ENCODE results near the gene CEP152. TPM values are rescaled to one million over a fixed set of nuclear protein-coding genes. Genes with fewer than 3 reads are reported as not detected.

CEP152 gene
- total RNA-seq, 1 donor from 2014 or later = 8.0 TPM

DNA sequence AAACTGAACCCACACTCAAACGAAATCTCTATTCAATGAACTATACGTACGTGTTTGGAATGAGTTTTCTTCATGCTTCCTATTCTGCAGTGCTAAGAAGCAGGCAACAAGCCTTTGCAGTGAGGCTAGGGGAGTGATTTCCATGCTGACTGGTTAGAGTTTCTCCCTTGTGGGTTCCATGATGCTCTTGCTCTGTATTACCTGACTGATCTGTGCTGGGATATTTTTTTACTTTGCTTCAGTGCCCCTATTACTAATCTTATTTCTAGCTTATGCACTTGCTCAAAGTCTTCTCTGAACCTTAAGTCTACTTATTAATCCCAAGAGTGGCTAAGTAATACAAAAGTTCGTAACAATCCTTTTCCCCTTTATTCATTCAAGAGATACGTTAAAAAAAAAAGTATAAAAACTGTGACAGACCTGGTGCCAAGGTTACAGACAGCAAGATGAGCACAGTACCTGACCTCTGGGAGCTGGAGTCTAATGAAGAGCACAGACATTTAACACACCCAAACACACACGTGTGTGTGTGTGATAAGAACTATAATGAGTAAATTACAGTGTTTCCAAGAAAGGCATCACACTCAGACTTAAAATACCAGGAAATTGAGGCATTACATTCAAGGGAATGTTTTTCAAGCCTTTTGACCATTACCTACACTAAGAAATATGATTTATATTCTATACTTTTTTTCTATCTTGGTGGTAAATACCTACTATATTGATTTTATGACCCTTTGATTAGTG, 114.9 kb downstream of the CEP152 start:
- no peak overlapping the region for H3K27ac Mint-ChIP-seq (ENCODE audit: unreplicated experiment)
- H3K4me3 Mint-ChIP-seq (ENCODE audit: unreplicated experiment) = no peak overlapping the region
- no peaks in the 10 kb centered on the region for H3K36me3 Mint-ChIP-seq (ENCODE audit: unreplicated experiment)
- no peaks in the 10 kb centered on the region for H3K4me1 Mint-ChIP-seq (ENCODE audit: low read depth, unreplicated experiment)
- no peak for DNase-seq
- H3K27me3 Mint-ChIP-seq (ENCODE audit: unreplicated experiment) = no peaks in the 10 kb centered on the region
- H3K9me3 Mint-ChIP-seq (ENCODE audit: unreplicated experiment) = no peaks in the 10 kb centered on the region
- no peak for TF ChIP-seq CTCF (IDR thresholded peaks at IDR 0.05; ENCODE audit: partially characterized antibody, unreplicated experiment)

DNA sequence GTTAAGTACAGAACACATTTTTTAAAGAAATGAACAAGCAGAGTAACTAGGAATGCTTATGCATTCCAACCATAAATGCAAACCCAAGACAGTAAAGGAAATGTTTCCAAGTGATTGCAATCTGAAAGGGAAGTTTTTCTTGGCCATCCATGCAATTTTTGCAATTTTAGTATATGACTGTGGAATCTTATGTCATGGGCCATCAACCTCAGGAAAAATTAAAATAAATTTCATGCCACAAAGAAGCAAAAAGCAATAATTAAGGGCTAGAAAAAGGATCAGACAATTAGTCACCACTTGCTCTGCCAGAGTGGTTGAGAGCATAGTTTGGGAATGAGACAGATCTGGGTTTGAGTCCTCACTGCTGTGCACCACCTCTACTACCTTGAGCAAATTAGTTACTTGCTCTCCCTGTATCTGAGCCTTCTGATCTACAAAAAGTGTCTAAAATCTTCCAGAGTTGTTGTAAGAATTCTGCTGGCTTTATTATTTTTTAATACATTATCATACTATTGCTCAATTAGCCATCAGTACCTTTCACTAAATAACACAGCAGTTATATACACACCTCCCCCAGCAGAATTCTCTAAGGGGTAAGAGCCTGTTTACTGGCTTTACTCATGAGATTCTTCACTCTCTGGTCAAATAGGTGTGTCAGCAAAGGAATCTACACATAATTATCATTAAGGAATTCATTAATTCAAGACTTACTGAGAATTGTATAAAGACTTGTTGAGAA, 115.6 kb downstream of the CEP152 start:
- H3K4me3 Mint-ChIP-seq (ENCODE audit: unreplicated experiment) = no peak overlapping the region
- no peaks in the 10 kb centered on the region for H3K36me3 Mint-ChIP-seq (ENCODE audit: unreplicated experiment)
- H3K4me1 Mint-ChIP-seq (ENCODE audit: low read depth, unreplicated experiment) = no peaks in the 10 kb centered on the region
- no peak for DNase-seq
- H3K9me3 Mint-ChIP-seq (ENCODE audit: unreplicated experiment) = no peaks in the 10 kb centered on the region
- no peaks in the 10 kb centered on the region for H3K27me3 Mint-ChIP-seq (ENCODE audit: unreplicated experiment)
- H3K27ac Mint-ChIP-seq (ENCODE audit: unreplicated experiment) = no peak overlapping the region
- TF ChIP-seq CTCF (IDR thresholded peaks at IDR 0.05; ENCODE audit: partially characterized antibody, unreplicated experiment) = no peak

- H3K27me3 Mint-ChIP-seq (ENCODE audit: unreplicated experiment) = no peaks in the 10 kb centered on the region
- H3K4me1 Mint-ChIP-seq (ENCODE audit: low read depth, unreplicated experiment) = no peaks in the 10 kb centered on the region
- DNase-seq = no peak
- TF ChIP-seq CTCF (IDR thresholded peaks at IDR 0.05; ENCODE audit: partially characterized antibody, unreplicated experiment) = no peak
- no peaks in the 10 kb centered on the region for H3K9me3 Mint-ChIP-seq (ENCODE audit: unreplicated experiment)
- no peak overlapping the region for H3K4me3 Mint-ChIP-seq (ENCODE audit: unreplicated experiment)
- H3K27ac Mint-ChIP-seq (ENCODE audit: unreplicated experiment) = no peak overlapping the region
- no peaks in the 10 kb centered on the region for H3K36me3 Mint-ChIP-seq (ENCODE audit: unreplicated experiment)
Observed at GRCh38 chr15:48693484-48693883, 117.4 kb downstream of the CEP152 start.

GRCh38 chr15:48688493-48688892, 122.4 kb downstream of the CEP152 start:
- no peaks in the 10 kb centered on the region for H3K27me3 Mint-ChIP-seq (ENCODE audit: unreplicated experiment)
- DNase-seq = no peak
- TF ChIP-seq CTCF (IDR thresholded peaks at IDR 0.05; ENCODE audit: partially characterized antibody, unreplicated experiment) = no peak

More at GRCh38 chr15:48688493-48688892, 122.4 kb downstream of the CEP152 start:
- no peak overlapping the region for H3K4me3 Mint-ChIP-seq (ENCODE audit: unreplicated experiment)
- H3K36me3 Mint-ChIP-seq (ENCODE audit: unreplicated experiment) = no peaks in the 10 kb centered on the region
- H3K9me3 Mint-ChIP-seq (ENCODE audit: unreplicated experiment) = peaks cover 2% of the 10 kb centered on the region
- H3K4me1 Mint-ChIP-seq (ENCODE audit: low read depth, unreplicated experiment) = no peaks in the 10 kb centered on the region
- H3K27ac Mint-ChIP-seq (ENCODE audit: unreplicated experiment) = no peak overlapping the region

Other genes with a start within 250 kb of the CEP152 start
- 12.6 TPM for gene FBN1, start 165.4 kb downstream of the CEP152 start, total RNA-seq (ENCODE audit: unreplicated experiment)
- 146 TPM for gene EID1, start 67.1 kb upstream of the CEP152 start, total RNA-seq (ENCODE audit: unreplicated experiment)
- 4.4 TPM for gene SHC4, start 152.8 kb upstream of the CEP152 start, total RNA-seq (ENCODE audit: unreplicated experiment)
- gene SECISBP2L, start 235.4 kb upstream of the CEP152 start, total RNA-seq (ENCODE audit: unreplicated experiment) = 60.2 TPM

All from glutamatergic neuron (in vitro differentiated cells).